A172 (cell line): Measurements from ENCODE around the gene FGA. TPM values are rescaled to one million over a fixed set of nuclear protein-coding genes. Genes with fewer than 3 reads are reported as not detected.
"Not testable (repeated sequence)": the region's sequence is repeated elsewhere in the genome, so short reads cannot be mapped to it uniquely, and the experiment has no call there.

Experiments
- DNase-seq: peaks from one replicate; pipeline ENCODE4 v3.0.0-alpha.2; 2015; ENCODE audit warnings: low spot score
- total RNA-seq: library from RNA; depleted of rRNA; stranded (reverse); fragments of >200 nt; shearing (Covaris generic); gene quantifications from 2 replicates; pipeline ENCODE4 v1.2.3, GENCODE V29; 2014

Gene FGA
- total RNA-seq, 1 experiment from 2014 or later, result not detected

DNA sequence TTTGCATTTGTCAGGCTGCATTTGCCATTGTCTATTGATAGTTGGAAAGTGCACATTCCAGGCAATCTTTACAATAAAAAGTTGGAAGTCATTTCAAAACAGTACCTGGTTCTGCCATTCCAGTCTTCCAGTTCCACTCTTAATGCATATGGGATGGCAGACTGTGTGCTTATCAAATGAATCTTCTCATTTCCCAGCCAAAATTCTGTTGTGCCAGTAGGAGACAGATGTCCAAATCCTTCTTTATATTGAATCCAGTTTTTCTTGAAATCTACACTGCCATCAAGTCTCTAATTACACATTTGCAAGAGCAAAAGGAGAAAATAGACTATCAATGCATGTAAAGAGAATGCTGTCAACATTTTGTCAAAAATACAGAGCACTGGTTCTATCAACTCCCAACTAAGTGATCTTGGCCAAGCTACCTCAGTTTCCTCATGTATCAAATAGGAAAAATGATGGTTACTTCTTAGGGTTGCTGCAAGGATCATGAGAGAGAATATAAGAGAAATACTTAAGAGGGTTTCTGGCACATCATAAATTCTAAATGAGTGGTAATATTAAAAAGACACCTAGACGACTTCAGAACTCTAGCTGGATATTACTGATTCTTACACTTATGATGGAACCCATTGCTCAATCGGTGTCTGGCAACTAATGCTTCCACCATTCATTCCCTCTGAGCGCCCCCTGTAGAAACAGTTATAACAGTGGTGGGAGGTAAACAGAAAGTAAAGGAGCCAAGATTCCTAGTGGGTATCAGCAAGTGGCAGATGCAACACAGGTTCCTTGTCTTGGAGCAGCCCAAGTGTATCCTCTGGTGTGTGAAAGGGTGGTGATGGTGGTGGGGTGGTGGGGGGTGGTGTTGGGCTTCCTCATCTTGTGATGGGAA lies 18.1 kb upstream of the FGA start:
- DNase-seq, result no peak

DNA sequence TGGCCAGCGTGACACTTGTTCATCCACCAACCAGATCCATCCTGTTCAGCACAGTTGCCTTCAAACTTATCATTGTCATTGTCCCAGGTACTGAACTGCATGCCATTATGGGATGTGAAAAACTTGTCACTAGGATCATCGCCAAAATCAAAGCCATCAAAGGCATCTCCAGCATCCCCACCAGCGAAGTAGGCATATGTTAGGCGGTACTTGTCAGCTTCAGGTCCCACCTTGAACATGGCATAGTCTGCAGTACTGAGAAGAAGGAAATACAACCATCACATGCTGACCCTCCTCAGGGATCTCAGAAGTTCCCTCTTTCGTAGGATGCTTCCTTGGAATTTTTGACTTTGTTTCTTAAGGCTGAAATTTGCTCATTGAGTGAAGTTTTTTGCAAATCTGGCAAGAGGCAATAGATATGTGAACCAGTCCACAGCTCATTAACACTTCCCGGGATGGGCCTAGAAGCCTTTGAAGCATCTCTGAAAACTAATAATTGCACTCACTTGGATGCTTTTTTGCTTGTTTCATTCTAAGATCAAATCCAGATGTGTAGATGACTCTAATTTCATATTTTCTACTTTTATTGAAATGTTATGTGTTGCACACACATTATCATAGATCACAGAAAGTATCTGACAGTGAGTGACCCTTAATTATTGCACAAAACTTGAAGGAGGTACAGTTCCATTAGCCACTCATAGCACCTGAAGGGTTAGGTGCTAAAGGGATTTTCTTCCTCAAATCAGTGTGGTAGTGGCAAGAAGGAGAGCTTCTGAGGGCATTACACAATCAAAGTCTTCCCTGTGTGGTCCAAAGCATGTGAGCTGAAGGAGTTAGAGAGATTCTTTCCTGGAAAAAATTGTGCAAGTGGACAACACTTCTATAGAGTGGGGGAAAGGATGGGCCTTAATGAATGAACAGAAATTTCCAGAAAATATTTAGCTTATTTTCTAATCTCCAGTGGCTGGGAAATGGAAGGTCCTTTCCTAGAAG lies 16.5 kb upstream of the FGA start:
- DNase-seq, result no peak

DNA sequence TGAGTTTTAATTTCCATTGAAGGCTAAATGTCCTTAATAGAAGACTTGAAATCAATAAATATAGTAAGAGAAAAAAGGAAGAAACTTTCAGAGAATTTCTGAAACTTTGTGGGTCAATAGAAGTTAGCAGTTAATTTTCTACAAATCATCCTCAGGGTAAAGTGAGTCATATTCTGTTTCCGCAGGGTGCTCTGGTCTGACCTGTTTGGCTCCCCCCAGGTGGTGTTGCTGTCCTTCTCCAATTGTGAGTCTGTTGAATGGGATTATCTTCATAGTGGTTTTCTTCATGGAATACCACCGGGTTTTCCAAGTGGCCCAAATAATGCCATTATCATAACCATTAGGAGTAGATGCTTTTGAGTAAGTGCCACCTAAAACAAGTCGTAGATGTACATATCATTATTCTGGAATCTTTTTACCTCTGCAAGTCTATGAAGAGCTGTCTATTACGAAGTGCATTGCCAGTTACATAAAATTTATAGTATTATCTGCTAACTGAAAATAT lies 14.2 kb upstream of the FGA start:
- no peak for DNase-seq

DNA sequence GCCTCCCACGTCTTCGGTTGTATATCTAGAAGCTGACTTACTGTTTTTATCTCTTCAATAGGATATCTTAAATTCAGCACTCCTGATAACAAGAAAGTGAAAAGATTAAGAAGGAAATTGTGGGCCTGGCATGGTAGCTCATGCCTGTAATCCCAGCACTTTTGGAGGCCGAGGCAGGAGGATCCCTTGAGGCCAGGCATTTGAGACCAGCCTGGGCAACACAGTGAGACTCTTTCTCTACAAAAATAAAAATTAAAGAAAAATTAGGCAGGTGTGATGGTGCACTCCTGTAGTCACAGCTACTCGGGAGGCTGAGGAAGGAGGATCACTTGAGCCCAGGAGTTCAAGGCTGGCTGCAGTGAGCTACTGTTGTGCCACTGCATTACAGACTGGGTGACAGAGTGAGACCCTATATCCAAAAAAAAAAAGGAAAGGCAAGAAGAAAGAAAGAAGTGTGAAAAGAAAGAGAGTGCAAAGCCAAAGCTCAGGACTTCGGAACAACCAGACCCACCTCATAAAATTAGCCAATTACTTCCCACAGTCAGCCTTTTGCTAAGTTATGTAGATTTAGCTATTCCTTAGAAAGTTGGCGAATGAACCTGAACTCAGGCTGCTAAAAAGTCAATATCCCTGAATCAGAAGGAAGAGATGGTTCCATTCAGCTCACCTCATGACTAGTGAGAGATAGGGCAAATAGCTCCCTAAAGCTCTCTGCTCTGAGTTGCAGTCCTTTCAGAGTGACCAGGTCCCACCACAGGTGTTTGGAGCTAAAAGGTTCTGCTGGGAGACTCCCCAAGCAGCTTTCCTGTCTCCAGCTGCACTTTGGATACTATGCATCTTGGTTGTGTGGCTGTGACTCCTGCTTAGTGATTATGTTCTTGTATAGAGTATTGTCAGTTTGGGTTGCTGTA lies 12.7 kb upstream of the FGA start:
- DNase-seq, result no peak

DNA sequence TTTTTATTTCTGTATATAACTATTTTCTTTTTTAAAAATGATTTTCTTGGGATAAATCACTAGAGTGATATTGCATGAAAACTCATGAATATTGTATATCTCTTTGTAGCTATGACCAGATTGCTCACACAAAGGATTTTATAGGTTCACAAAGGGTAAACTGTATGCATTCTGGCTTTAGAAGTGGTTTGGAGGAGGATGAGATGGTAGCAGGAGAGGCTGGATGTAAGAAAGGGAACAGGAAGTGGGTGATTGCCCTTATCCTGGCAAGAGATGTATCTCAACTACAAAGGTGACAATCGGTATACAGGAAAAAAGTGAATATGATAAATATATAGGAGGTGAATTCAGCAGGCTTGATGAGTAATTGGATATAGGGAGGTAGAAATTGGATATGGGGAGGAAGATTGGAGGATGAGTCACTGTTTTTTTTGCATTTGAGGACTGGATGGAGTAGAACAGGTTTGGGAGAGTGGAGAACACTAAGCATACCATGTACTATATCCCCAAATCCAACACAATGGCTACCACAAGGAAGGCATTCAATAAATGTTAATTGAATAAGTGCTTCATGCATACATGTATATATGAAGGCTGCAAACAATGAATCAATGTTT lies 12.0 kb upstream of the FGA start:
- DNase-seq, result no peak

DNA sequence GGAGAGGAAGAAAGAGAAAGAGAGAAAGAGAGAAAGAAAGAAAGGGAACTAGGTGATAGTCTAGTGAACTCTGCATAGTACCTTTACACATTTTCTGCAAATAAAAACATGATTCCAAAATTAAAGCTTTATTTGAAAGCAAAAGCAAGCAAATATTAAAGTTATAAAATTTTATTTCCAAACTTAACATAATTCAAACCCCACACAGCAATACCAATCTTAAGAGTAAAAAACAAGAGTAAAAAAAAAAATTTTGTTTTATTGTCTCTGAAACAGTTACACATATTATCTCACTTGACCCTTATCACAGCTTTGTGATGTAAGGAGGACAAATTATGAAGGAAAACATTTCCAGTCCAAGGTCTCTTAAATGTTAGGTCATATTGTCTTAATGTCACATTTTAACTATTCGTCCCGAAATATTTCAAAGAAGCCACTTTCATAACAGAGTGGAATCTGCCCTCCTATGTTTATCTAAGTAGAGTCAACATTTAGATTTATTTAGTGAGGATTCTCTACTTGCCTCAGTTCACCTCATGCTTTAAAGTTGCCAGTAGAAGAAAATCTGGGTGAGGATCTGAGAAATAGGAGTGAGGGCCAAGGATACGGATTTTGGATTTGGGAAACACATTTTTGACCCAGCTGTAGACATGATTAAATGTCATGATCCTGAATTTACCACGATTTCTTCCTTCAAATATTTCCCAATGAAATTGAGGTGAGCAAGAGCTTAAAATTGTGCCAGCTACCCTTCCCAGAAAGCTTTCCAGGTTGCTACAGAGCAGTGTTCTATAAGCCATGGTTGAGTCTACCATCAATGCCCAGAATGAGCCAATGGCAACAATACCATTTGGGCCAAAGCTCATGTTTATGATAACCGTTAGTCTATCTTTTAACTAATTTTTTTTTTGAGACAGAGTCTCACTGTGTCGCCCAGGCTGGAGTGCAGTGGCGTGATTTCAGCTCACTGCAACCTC lies 7.5 kb upstream of the FGA start:
- no peak for DNase-seq

DNA sequence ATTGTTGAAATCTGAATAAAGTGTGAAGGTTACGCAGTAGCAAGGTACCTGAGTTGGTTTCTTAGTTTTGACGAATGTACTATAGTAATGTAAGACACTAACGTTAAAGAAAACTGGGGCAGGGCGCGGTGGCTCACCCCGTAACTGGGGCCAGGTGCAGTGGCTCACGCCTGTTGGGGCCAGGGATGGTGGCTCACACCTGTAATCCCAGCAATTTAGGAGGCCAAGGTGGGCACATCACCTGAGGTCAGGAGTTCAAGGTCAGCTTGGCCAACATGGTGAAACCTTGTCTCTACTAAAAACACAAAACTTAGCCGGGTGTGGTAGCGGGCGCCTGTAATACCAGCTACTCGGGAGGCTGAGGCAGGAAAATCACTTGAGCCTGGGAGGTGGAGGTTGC lies 6.7 kb upstream of the FGA start:
- DNase-seq, result not testable (repeated sequence)

DNA sequence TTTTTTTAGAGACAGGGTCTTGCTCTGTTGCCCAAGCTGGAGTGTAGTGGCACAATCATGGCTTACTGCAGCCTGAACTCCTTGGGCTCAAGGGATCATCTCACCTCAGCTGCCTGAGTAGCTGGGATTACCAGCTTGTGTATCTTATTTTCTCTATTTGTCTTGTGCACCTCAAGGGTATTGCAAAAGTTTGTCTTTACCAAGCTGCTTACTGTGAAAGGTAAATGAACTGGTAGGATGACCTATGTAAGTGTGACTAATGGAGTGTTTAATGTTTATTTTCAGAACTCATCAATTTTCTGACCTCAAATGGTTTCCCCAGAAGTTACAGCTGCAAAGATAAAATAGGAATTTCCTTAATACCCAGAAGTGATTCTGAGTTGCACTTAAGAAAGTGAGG lies 5.3 kb upstream of the FGA start:
- no peak for DNase-seq

DNA sequence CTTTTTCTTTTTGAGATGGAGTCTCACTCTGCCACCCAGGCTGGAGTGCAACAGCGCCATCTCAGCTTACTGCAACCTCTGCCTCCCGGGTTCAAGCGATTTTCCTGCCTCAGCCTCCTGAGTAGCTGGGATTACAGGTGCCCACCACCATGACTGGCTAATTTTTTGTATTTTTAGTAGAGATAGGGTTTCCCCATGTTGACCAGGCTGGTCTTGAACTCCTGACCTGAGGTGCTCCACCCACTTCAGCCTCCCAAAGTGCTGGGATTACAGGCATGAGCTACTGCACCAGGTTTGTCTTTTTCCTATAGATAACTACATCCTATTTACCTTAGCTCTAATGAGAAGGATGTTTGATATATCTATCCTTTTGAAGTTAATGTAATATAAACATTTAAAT lies 3.8 kb upstream of the FGA start:
- not testable (repeated sequence) for DNase-seq

DNA sequence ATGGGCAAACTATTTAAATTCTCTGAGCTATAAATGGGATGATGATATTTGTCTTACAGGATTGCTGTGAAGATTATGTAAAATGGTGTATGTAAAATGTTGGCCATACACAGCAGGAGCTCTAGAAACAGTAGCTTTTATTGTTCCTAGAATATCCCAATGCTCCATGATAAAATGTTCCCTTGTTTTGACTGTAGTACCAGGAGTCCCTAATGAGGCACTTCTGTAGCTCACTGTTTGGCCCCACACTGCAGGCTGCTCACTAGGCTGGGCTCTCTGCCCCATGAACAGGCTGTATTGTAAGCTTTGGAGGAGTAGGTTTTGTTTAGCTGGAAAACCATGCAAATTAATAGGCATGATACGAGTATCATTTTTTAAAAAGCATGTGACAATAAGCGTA lies 3.3 kb upstream of the FGA start:
- DNase-seq, result no peak

DNA sequence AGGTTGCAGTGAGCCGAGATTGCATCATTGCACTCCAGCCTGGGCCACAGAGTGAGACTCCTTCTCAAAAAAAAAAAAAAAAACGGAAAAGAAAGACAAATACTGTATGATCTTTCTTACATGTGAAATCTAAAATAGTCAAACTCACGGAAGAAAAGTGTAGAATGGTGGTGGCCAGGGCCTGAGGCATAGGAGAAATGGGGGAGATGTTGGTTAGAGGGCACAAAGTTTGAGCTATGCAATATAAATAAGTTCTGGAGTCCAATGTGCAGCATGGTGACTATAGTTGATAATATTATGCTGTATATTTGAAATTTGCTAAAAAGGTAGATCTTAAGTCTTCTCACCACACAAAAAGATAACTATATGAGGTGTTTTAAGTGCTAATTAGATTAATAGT lies 1.3 kb upstream of the FGA start:
- DNase-seq, result no peak

DNA sequence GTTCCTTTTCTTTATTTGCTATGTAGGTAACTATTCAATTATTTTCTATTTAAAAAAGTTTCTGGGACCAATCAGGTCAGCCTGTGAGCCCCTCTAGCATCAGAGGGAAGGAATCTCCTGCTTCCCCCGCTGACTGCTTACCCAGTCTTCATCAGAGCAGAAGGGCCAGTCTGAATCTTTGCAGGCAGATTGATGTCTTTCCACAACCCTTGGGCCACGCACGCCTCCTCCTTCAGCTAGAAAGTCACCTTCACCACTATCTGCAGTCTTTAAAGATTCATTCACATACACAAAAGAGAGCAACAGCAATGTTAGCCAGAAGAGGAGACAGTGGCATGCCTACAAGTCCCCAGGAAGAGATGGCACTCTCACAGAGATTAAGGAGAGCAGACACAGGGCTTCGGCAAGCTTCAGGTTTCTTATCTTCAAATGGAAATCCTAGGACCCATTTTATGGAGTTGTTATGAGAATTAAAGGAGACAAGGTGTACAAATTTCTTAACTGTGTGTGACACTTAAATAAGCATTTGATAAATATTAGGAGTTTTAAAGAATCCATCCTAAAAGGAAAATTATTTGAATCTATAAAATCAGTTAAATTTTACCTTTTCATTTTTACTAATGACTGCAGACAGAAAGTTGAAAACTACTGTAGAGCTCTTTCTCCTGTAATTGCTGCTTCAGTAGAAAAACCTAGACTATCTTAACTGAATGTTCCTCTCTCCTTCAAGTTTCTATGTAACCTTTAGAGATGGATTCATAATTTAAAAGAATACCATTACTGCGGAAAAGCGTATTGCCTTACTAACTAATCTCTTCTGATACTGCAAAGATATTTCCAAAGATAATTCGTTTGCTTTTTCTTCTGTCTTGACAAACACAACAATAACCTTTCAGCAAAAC lies 995 bp downstream of the FGA start:
- no peak for DNase-seq

DNA sequence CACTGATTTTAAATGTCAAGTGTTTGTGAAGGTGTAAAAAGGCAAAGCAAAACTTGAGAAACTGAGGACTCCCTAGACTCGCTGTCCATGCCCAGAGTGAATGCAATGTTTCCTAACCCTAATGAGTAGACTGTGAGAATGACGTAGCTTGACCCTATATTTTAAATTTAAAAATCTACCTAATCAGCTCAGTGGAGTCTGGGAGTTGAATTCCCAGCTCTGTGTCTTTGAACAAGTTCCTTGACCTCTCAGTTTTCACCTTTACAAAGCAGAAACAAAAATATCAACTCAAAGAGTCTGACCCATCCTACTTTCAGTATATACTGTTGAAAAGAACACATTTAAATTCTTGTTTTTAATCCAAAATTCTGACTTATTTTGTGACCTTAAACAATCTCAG lies 2.3 kb downstream of the FGA start:
- no peak for DNase-seq

DNA sequence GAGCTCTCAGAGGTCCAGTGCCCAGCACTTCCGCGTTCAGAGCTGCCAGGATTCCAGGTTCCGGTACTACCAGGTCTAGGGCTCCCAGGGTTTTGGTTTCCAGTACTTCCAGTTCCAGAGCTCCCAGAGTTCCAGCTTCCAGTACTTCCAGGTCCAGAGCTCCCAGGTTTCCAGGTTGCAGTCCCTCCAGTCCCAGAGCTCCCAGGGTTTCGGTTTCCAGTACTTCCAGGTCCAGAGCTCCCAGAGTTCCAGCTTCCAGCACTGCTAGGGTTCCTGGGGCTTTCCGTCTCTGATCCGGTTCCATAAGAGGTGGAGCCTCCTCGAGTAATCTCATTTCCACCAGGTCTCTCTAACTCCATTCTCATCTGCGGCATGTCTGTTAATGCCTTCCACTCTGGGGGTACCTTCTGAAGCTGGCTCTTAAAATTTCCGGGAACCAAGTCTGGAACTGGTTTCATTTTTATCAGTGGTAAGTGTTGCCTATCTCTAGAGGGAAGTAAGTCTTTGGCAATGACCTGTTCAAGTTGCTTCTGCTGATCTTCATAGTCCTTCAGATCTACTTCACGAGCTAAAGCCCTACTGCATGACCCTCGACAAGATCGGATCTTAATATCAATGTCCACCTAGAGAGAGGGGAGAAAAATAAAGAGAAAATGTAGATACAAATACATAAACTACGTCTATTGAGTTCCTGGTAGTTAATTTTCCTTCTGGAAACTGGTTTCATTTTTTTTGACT lies 4.1 kb downstream of the FGA start:
- DNase-seq, result no peak

DNA sequence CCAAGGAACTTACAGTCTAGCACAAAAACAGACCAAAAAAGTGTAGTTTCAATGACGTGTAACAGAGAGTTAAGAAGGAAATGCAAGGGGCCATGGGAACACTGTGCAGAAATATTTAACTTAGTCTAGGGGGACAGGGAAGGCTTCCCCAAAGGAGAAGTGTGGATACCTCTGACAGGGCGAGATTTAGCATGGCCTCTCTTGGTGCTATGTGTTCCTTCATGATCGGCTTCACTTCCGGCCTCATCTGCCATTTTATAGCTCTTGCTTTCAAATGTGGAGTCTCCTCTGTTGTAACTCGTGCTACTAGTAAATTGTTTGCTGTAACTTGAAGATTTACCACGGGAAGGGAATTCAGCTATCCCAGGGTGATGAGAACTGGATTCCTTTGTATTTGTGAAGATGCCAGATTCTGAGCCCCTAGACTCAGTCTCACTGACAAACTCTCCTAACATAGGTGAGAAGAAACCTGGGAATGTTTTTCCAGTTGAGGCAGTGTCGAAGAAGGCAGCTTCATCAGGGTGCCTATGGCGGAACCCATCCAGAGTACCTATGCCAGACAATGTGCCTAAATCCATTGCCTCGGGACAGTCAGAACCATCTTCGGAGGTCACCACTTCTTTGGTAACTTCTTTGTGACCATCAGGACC lies 5.0 kb downstream of the FGA start:
- DNase-seq, result no peak

DNA sequence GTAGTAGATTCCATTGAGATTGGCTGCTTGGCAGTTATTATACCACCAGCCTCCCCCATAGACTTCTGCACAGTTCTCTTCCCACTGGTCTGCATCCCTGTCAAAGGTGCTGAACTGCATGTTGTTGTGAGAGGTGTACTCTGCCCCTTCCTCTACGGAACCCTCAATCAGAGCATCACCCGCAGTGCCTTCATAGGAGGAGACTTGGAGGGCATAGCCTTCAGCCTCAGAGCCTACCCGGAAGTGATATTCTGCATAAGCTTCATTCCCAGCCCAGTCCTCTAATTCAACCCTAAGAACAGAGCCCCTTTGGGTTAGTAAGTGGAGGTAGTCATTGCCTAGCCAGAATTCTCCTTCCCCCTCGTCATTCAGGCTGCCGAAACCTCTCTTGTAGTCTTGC lies 6.3 kb downstream of the FGA start:
- DNase-seq, result no peak

DNA sequence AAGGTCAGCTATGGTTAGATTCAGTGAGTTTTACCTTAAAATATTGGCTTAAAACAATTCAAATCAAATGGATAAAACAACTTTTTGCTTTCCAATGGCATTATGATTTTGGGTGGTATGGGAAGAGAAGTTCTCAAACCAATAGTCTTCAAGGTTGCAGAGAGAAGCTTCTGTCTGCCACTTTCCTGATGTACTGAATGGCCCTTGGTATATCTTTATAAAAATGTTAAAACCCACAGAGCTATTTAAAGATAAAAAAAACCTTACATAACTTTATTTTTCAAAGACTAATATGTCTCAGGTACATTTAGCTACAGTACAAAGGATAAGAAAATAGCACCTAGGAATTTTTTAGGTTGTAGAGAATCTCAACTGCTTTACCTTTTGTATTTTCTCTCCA lies 6.9 kb downstream of the FGA start:
- DNase-seq, result no peak
